HG02588 (cell line): ENCODE measurements around the gene FADS2.

Experiments
- ATAC-seq: cut with Tn5 transposase; IDR thresholded peaks from one replicate; pipeline ENCODE4 v1.9.1; 2021; ENCODE audit warnings: mild to moderate bottlenecking, moderate library complexity; ENCODE audit not compliant: unreplicated experiment

The FADS2 gene

DNA sequence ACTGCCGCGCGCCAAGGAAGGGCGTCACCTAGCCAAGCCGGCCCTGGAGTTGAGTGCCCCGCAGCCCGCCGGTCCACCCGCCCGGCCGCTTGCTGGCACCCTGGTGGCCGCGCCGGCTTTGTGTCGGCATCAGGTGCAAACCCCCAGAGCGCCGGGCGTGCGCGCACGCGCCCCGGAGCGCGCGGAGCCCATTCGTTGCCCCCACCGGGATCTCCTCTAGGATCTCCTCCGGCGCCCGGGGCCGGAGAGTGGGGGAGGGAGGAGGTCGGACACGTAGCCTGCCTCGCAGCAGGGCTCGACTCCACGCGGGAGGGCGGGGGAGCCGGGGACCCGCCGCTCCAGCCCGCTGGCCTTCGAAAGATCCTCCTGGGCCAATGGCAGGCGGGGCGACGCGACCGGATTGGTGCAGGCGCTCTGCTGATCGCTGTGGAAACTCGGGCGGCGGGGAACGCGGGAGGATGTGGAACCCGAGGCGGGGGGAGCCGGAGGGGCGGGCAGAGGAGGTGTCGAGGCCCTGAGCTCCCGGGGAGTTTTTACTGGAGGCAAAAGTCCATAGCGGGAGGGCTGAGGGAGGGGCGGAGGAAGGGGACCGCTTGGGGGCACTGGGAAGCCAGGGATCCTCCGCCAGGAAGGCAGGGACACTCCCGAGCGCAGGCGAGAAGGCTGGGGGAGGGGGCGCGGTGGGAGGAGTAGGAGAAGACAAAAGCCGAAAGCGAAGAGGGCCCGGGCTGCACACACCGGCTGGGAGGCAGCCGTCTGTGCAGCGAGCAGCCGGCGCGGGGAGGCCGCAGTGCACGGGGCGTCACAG, at the start of gene FADS2:
TSS of gene FADS2 (plus strand) at position 730 of the 808 bp plus-strand sequence. CDS start 91 bp downstream, outside the sequence.
- ATAC-seq = peak; percentile 76

DNA sequence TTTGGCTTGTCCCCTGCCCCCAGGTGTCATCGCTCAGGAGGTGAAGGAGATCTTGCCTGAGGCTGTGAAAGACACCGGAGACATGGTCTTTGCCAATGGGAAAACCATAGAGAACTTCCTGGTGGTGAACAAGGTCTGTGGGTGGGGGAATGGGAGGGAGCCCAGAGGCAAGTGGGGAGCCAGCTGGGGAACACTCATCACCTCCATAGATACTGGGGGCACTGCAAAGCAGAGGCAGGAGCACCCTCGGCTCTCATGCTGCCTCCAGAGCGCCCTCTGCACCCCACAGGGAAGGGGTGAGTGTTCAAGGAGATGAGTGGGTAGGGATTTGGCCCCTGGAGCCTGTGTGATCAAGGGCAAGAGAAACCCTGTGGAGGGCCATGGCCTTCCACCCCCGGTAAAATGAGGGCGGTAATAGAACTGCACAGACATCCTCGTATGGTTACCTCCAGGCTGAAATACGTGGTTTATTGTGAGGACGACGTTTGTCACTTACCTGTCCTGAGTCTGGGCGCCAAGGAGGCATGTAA, 49.7 kb upstream of the FADS2 start:
- ATAC-seq = no peak

DNA sequence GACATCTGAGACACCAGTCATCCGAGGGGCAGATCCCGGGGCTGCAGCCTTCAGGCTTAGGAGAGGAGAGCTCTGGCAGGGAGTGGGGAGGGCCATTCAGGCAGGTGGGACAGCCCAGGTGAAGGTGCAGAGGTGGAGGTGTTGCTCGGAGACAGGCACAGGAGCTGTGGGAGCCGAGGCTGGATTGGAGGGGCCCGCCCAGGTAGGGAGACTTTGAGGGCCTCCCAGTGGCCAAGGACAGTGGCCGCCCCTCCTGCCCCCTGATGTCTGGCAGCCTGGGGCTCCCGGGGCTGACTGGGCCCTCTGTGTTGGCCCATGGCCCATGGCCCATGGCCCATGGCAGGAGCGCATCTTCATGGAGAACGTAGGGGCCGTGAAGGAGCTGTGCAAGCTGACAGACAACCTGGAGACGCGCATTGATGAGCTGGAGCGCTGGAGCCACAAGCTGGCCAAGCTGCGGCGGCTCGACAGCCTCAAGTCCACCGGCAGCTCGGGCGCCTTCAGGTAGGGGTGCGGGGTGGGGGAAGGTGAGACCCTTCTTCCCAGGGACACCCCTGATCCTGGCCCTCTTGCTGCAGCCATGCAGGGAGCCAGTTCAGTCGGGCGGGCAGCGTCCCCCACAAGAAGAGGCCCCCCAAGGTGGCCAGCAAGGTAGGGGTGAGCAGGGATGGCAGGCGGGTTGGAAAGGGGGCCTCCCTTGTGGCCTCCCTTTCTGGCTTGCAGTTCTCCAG, 49.0 kb upstream of the FADS2 start:
- ATAC-seq = no peak

DNA sequence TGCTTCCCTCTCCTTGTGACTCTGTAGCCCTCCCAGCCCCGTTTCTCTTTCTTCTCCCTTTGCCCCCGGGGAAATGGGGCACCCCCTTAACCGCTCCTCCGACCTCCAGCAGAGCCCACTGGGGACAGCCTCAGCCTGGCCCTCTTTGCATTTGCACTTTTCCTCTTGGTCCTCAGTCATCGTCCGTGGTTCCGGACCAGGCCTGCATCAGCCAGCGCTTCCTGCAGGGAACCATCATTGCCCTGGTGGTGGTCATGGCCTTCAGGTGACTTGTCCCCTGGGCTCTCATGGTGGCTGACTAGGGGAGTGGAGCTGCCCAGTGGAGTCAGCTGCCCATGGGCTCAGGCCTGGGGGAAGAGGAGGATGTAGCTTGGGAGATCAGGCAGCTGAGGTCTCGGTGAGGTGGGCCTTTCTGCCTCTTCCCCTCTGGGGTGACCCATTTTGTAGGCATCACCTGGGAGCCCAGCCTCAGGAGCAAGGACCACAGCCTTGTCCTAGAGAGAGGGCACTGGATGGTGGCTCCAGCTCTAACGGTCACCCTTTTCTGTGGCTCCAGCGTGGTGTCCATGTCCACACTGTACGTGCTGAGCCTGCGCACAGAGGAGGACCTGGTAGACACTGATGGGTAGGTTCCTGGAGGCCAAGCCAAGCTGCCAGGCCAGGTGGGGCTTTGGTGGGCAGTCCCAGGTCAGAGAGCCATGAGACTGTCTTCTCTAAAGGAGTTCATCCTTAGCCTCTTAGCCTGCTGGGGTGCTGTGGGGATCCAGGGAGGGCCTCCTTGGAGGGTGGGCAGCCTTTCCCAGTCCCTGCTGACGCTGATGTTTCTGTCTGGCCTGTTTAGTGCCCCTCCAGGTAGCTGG, 48.2 kb upstream of the FADS2 start:
- no peak for ATAC-seq

DNA sequence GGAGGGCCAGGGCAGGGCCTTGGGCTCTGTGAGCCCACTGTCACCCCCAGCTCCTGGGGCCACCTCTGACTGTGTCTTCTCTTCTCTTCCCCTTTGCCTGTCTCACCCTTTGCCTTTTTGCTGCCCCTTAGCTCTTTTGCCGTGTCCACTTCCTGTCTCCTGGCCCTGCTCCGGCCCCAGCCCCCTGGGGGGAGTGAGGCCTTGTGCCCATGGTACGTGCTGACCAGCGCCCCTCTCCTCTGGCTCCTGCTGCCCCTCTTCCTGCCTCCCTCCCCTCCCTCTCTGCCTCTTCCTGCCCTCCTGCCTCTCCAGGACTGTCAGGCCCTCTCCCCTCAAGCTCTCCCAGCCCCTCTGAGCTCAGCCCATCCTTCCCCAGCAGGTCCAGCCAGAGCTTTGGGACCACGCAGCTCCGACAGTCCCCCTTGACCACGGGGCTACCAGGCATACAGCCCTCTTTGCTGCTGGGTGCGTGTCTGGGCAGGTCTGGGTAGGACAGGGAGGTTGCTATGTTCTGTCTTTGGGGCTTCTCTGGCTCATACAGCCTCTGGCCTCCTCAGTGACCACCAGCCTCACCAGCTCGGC, 47.4 kb upstream of the FADS2 start:
- ATAC-seq = no peak

DNA sequence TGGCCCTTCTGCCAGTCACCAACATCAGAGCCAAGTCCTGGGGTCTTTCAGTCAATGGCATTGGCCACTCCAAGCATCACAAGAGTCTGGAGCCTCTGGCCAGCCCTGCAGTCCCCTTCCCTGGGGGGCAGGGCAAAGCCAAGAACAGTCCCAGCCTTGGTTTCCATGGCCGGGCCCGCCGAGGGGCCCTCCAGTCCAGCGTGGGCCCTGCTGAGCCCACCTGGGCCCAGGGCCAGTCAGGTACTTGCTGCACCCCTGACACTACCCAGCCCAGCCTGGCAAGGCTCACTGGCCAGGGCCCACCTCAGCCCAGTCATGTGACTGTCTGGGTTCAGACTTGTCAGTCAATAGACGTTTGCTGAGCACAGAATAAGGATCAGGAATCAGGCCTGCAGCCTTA, 46.5 kb upstream of the FADS2 start:
- ATAC-seq = no peak

DNA sequence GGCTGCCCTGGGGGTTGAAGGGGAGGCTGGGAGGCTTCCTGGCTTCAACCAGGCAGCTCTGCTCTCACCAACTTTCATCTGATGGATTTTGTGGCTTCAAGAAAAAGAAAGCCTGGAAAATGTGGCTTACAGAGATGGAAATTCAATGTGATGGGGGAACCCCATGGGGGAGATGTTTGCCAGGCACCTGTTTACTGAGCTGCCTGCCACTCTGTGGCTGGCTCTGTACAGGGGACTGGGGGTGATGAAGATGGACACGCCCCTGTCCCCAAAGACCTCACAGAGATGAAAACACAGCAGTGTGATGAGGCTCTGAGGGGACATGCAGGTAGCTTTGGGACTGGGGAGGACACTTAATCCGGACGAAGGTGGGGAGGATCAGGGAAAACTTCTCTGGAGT, 45.8 kb upstream of the FADS2 start:
- no peak for ATAC-seq

DNA sequence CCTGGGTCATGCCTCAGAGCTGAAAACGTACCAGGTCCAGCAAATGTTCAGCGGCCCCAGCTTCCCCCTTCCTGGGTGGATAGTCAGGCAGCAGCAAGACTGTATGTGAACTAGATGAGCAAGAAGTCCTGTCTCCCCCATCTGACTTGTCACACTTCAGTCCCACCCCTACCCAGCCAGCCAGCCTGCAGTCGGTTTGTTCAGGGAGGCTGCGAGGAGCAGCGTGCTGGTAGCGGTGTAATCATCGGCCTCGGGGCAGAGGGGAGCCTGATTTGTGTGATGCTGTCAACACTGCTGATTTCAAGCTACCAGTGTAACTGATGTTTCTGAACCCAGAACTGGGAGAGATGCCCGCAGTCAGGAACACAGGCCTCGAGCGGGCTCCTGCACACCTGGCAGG, 45.3 kb upstream of the FADS2 start:
- ATAC-seq = no peak

DNA sequence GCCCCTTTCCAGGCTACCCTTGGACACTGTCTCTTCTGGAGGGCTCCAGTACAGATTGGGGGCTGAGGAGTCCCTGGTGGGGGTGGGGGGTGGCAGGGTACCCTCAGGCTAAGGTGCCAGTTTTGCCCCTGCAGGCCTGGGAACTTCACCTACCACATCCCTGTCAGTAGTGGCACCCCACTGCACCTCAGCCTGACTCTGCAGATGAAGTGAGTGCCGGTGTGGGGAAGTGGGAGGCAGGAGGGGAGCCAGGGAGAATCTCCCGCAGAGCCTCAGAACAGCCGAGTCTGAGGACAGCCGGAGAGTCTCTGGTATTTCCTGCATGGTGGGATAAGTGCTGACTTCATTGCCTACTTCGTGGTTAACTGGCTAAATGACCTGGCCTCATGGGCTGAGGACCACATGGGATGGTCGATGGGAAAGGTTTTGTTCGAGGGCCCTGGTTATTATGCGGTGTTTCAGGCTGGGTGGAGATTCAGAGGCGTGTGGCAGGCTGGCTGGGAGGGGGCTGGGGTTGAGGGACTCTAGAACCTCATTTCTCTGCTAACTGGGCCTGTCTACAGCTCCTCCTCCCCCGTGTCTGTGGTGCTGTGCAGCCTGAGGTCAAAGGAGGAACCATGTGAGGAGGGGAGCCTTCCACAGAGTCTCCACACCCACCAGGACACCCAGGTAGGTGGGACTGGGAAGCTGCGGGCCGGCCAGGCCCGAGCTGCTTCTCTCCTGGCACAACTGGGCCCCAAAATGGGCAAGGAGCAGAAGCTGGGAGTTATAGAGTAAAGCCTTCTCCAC, 44.2 kb upstream of the FADS2 start:
- no peak for ATAC-seq

DNA sequence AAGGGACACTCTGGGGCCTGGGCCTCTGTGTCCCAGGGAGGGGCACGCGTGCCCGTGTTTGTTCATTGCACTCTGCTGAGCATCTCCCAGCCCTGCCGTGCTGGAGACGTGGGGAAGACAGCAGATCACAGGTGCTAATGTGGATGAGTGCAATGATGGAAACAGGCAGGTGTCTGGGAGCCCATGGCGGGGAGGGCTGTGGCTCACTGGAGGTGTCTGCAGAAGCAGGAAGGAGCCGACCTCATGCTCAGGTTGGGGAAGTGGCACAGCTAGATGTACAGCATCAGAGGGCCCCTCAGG, 43.6 kb upstream of the FADS2 start:
- no peak for ATAC-seq

DNA sequence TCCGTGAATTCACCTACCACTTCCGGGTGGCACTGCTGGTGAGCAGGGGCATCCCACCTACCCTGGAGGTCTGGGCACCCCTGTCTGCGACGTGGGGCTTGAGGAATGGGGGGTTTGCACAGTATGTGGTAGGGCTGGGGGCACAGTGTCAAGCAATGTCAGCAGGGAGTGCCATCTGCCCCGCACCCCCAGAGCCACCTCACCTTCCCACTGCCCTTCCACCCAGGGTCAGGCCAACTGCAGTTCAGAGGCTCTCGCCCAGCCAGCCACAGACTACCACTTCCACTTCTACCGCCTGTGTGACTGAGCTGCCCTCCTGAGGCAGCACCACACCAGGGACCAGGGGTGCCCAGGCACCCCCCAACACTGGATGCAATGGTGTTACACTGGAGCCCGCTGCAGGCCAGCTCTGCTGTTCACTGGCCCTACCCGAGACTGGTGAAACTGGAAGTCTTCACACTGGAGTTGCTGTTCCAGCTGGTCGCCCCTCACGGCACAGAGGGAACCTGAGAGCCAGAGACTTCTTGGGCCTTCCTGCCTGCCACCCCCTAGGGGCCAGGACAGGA, 42.2 kb upstream of the FADS2 start:
- ATAC-seq = no peak

DNA sequence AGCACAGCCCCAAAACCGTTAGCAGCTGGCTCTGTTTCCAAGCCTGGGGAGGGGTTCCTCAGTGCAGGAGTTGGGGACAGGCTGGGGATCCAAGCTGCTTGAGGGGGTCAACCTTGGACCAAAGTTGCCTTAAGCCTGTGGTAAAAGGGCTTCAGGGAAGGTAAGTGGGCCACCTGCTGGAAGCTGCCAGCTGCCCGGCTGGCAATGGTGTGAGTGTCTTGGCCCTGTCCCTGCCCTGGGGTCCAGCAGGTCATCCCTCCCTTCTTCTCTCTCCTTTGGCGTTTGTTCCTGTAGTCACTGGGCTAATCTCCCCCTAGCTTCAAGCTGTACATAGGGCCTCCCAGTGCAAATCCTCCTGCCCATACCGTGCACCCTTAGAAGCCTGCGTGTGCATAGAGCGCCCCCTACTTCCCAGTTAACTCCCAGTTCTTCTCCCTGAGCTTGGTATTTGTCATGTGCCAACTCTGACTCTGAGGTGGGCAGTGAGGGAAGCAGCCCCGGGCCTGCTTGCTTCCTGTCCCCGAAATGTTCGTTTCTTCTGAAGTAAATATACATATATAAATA, 40.1 kb upstream of the FADS2 start:
- ATAC-seq = no peak

DNA sequence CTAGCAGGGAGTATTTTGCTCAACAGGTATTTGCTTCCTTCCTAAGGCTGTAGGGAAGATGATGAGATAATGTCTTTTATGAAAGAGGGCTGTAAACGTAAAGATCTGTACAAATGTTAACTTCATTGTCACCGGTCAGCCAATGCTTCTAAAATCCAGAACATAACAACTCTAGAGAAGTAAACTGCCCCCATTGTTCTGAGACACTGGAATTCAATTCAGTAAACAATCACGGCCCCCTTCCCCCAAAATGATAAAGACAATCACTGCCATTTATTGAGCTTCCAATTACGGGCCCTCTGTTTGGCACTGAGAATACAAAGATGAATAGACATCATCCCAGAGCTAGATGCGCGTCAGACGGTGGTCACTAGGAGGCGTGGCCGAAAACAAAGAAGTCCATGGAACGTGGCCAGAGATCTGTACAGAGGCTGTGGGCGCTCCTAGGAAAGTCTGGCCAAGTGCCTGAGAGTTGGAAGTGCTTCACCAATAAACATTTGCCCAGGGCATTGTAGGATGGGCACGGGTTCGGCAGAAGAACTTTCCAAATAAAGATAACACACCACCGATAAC, 36.3 kb upstream of the FADS2 start:
- peak; percentile 26 for ATAC-seq

DNA sequence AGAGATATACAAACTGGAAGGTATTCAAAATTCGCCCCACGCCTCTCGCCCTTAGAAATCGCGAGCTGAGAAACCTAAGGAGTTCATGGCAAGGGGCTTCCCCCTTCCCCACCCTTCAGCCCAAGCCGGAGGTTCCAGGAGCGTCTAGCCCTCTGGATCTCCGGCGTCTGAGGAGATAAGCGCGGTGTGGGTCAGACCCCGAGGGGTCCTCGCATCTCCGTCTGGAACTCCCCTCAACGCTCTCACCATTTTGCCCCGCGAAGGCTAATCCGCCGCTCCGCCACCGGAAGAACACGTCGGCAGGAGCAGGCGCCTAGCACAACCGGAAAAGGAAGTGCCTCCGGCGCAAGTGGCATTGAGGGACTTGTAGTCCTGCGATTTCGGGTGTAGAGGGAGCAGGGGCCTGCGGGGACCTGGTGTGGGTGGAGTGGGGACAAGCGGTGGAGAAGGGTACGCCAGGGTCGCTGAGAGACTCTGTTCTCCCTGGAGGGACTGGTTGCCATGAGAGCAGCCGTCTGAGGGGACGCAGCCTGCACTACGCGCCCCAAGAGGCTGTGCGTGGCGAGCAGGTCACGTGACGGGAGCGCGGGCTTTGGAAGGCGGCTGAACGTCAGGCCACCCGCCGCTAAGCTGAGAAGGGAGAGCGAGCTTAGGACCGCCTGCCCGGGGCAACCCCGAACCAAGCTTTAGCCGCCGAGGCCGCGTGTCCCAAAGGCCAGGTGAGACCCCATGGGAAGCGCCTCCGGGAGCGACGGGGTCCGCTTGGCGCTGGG, 35.6 kb upstream of the FADS2 start, which contains the start of the genes FEN1 and TMEM258:
TSS of gene FEN1 (plus strand) at position 602 of the 773 bp plus-strand sequence. CDS start 2,451 bp downstream, outside the sequence.
TSS of gene TMEM258 (minus strand) at position 290 of the 773 bp plus-strand sequence. CDS start at position 249, 41 bp downstream.
- peak; percentile 77 for ATAC-seq

DNA sequence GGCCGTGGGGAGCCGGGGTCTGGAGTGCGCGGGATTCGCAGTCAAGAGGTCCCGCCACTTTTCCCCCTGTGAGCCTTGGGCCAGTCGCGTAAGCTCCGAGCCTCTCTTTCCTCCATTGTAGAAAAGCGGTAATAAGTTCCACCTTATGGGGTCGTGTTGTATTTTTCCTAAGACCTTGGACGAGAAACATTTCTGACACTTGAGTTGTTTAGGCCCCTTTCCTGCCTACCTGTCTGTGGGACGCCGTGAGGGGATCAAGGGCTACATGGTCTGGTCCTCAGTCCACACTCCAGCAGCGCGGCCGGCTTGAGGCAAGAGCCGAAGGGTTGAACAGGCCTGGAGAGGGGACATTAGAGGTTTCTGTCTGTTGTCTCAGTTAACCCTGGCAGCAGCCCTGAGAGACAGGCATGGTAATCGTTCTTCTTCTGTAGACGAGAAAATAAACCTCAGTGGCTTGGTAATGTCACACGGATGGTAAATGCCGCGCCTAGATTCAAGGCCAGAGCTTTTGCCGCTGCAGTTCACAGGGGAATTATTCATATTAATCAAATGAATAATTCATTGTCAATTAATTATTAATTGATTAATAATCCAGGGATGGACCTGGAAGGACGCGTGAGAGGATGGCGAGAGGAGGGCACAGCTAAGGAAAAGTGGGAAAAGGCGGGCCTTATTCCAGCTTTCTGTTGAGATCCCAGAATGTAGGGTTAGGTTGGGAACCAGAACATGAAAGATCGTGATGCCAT, 34.8 kb upstream of the FADS2 start:
- no peak for ATAC-seq

DNA sequence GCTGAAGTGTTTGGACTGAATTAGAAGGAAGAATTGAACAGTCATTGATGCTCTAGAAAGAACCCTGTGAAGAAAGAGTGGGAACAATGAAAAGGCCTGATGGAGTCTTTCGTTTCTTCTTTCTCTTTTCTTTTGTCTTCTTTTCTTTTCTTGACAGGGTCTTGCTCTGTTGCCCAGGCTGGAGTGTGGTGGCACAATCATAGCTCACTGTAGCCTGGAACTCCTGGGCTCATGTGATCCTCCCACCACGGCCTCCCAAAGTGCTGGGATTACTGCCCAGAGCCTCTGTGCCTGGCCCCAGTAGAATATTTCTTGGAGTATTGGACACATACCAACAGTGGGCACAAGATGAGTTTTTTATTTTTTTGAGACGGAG, 34.3 kb upstream of the FADS2 start:
- ATAC-seq = no peak

DNA sequence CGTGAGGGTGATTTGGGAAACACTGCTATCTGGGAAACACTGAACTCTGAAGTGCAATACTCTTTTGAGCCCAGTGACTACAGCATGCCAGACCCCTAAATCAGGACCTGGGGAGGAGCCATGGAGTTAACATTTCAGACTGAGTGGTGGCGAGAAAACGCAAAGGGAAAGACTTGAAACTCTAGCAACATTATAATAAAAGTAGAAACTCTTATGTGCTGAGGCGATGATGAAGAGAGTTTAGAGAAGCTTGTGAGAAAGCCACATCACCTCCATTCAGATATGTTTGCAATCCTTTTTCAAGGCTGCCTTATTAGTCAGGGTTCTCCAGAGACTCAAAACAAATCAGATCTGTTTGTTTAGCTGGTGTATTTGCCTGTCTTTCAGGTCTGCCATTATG, 33.5 kb upstream of the FADS2 start:
- no peak for ATAC-seq
